IMR-90 (cell line): Measurements from ENCODE around the gene PPM1H. TPM values are rescaled to one million over a fixed set of nuclear protein-coding genes. Genes with fewer than 3 reads are reported as not detected.

Source experiments
- ATAC-seq: fragments of 200-7000 bp; cut with Tn5 transposase; 2 replicates; pipeline ENCODE4 v1.9.1; 2020; ENCODE audit warnings: low read depth, mild to moderate bottlenecking, moderate library complexity
- BruUV-seq: library from RNA; stranded (reverse); fragments of 400-500 nt; replicated peaks from 2 replicates; lab custom pipeline; 2021; lab: Mats Ljungman, UMichigan
- CTCF ChIA-PET: fragments of 300-600 bp; formaldehyde crosslinking; extraction: SDS; loops from one replicate; lab custom pipeline; 2021; ENCODE audit warnings: antibody characterized with exemption; lab: Yijun Ruan, JAX
- POLR2A ChIA-PET: fragments of 300-600 bp; sonication (Branson Sonifier 250); formaldehyde crosslinking; loops from one replicate; lab custom pipeline; 2022; ENCODE audit warnings: antibody characterized with exemption; ENCODE audit not compliant: unreplicated experiment; lab: Charles Lee
- DNase-seq: peaks from one replicate; pipeline ENCODE4 v3.0.0; 2013
- H2AFZ ChIP-seq: replicated peaks from 2 replicates; pipeline ENCODE3; 2013; ENCODE audit warnings: low read length, mild to moderate bottlenecking; ENCODE audit not compliant: poor library complexity
- H2AK5ac ChIP-seq: 2 replicates; pipeline ENCODE4 v1.6.1; 2013; ENCODE audit warnings: low read depth, low read length, inconsistent platforms
- H2AK9ac ChIP-seq: replicated peaks from 2 replicates; pipeline ENCODE3; 2013; ENCODE audit warnings: mild to moderate bottlenecking, low read depth, low read length, moderate library complexity; ENCODE audit not compliant: poor library complexity
- H2BK120ac ChIP-seq: 2 replicates; pipeline ENCODE4 v1.6.1; 2013; ENCODE audit warnings: low read depth, low read length, inconsistent platforms
- H2BK15ac ChIP-seq: 3 replicates; pipeline ENCODE4 v1.6.1; 2013; ENCODE audit warnings: low read depth, low read length, inconsistent platforms
- H2BK20ac ChIP-seq: 2 replicates; pipeline ENCODE4 v1.6.1; 2013; ENCODE audit warnings: low read depth, mild to moderate bottlenecking, inconsistent platforms, low read length, moderate library complexity
- H2BK5ac ChIP-seq: 2 replicates; pipeline ENCODE4 v1.6.1; 2013; ENCODE audit warnings: mild to moderate bottlenecking, low read depth, low read length, inconsistent platforms; ENCODE audit not compliant: poor library complexity, severe bottlenecking
- H3K14ac ChIP-seq: replicated peaks from 2 replicates; pipeline ENCODE4 v1.6.1; 2013; ENCODE audit warnings: low read depth, low read length, inconsistent platforms
- H3K18ac ChIP-seq: 2 replicates; pipeline ENCODE4 v1.6.1; 2013; ENCODE audit warnings: low read depth, low read length, control low read depth
- H3K23ac ChIP-seq: 2 replicates; pipeline ENCODE4 v1.6.1; 2013; ENCODE audit warnings: low read depth, low read length, inconsistent platforms
- H3K27ac ChIP-seq: 2 replicates; pipeline ENCODE4 v1.5.1; 2013; ENCODE audit warnings: mild to moderate bottlenecking, control low read depth, low read length; ENCODE audit not compliant: insufficient read depth
- H3K27me3 ChIP-seq: 2 replicates; pipeline ENCODE4 v1.6.1; 2013; ENCODE audit warnings: low read length; ENCODE audit not compliant: control insufficient read depth, insufficient read depth
- H3K36me3 ChIP-seq: 2 replicates; pipeline ENCODE4 v1.6.1; 2013; ENCODE audit warnings: low read length, mixed read lengths; ENCODE audit not compliant: control insufficient read depth, insufficient read depth
- H3K4ac ChIP-seq: 2 replicates; pipeline ENCODE4 v1.6.1; 2013; ENCODE audit warnings: low read depth, low read length, inconsistent platforms
- H3K4me1 ChIP-seq: 2 replicates; pipeline ENCODE4 v1.6.1; 2013; ENCODE audit warnings: low read length, mixed read lengths; ENCODE audit not compliant: control insufficient read depth, insufficient read depth
- H3K4me2 ChIP-seq: 2 replicates; pipeline ENCODE4 v1.6.1; 2013; ENCODE audit warnings: low read depth, mild to moderate bottlenecking, control low read depth, low read length, moderate library complexity
- H3K4me3 ChIP-seq: 2 replicates; pipeline ENCODE4 v1.5.1; 2013; ENCODE audit warnings: low read depth, mild to moderate bottlenecking, control low read depth, low read length, moderate library complexity; ENCODE audit not compliant: insufficient read depth
- H3K56ac ChIP-seq: 2 replicates; pipeline ENCODE4 v1.6.1; 2013; ENCODE audit warnings: low read length, inconsistent platforms; ENCODE audit not compliant: insufficient read depth; ENCODE audit errors: extremely low read depth
- H3K79me1 ChIP-seq, 2 experiments: 2 replicates each; pipeline ENCODE4 v1.6.1; 2013; ENCODE audit warnings: low read length in 2 of 2, inconsistent platforms in 1 of 2, low read depth in 1 of 2
- H3K9ac ChIP-seq: 2 replicates; pipeline ENCODE4 v1.6.1; 2013; ENCODE audit warnings: low read depth, low read length, control low read depth
- H3K9me1 ChIP-seq: 2 replicates; pipeline ENCODE4 v1.6.1; 2013; ENCODE audit warnings: low read length, inconsistent platforms; ENCODE audit not compliant: insufficient read depth
- H3K9me3 ChIP-seq: 2 replicates; pipeline ENCODE4 v1.6.1; 2013; ENCODE audit warnings: low read length; ENCODE audit not compliant: control insufficient read depth, insufficient read depth
- H4K20me1 ChIP-seq: 2 replicates; pipeline ENCODE4 v1.6.1; 2013; ENCODE audit warnings: low read length, inconsistent platforms; ENCODE audit not compliant: insufficient read depth
- H4K5ac ChIP-seq: 2 replicates; pipeline ENCODE4 v1.6.1; 2013; ENCODE audit warnings: mild to moderate bottlenecking, low read depth, low read length, control low read depth
- H4K8ac ChIP-seq, 2 experiments: 2 replicates each; pipeline ENCODE4 v1.6.1; 2013; ENCODE audit warnings: low read depth in 2 of 2, low read length in 2 of 2, control low read depth in 1 of 2, inconsistent platforms in 1 of 2
- H4K91ac ChIP-seq: 2 replicates; pipeline ENCODE4 v1.6.1; 2013; ENCODE audit warnings: low read depth, low read length, inconsistent platforms; ENCODE audit not compliant: insufficient read depth
- CHD1 ChIP-seq: IDR thresholded peaks from 2 replicates; pipeline ENCODE4 v1.6.1; 2012; ENCODE audit warnings: low read depth, low read length, improper control_type of control experiment
- FOS ChIP-seq: fragments of 150-350 bp; IDR thresholded peaks from 2 replicates; pipeline ENCODE4 v1.6.1; 2016; ENCODE audit warnings: low read depth, low read length
- NFE2L2 ChIP-seq: fragments of 150-350 bp; IDR thresholded peaks from 2 replicates; pipeline ENCODE4 v1.6.1; 2016; ENCODE audit warnings: low read depth, mild to moderate bottlenecking, low read length
- POLR2A ChIP-seq: IDR thresholded peaks from 2 replicates; pipeline ENCODE4 v1.6.1; 2012; ENCODE audit warnings: mild to moderate bottlenecking, low read depth, low read length
- SMC3 ChIP-seq: fragments of 150-350 bp; IDR thresholded peaks from 2 replicates; pipeline ENCODE4 v1.6.1; 2016; ENCODE audit warnings: low read depth, mild to moderate bottlenecking, antibody characterized with exemption, low read length, moderate library complexity
- WGBS, 2 experiments: methylation state at CpG; one replicate each; pipeline versions ENCODE4 v1.1.5 to v1.1.7; 2013; ENCODE audit warnings: missing lambda C conversion rate in 2 of 2; ENCODE audit not compliant: insufficient read length in 1 of 2; ENCODE audit errors: extremely low coverage in 2 of 2; 5-methylcytosine and 5-hydroxymethylcytosine counted together
- dilution Hi-C: fragments of 300-500 bp; cut with HindIII; formaldehyde crosslinking; loops from one replicate; pipeline ENCODE4 v1.14.3; 2018; ENCODE audit warnings: low sequenced_read_pairs; ENCODE audit not compliant: unreplicated experiment
- in situ Hi-C: fragments of 300-500 bp; cut with MboI; formaldehyde crosslinking; loops from 3 replicates; pipeline ENCODE4 v1.14.3; 2019; ENCODE audit warnings: low sequenced_read_pairs, inconsistent platforms, mixed read lengths
- intact Hi-C: fragments of 100-400 bp; cut with micrococcal nuclease; formaldehyde crosslinking; loops from 2 replicates; pipeline ENCODE4 v1.10.0; 2022
- polyA plus RNA-seq, 3 experiments: library from polyadenylated mRNA; depleted of rRNA; stranded (reverse); fragments of >200 nt; gene quantifications; 2 replicates each; pipeline ENCODE4 v1.2.3, GENCODE V29; 2012; ENCODE audit warnings: low replicate concordance in 1 of 3
- total RNA-seq: library from RNA; depleted of rRNA; stranded (reverse); fragments of >200 nt; gene quantifications from 2 replicates; pipeline ENCODE4 v1.2.3, GENCODE V29; 2012
- TF ChIP-seq, protein P1 (sequence below): fragments of 150-350 bp; IDR thresholded peaks from 2 replicates; pipeline ENCODE4 v1.6.1; 2017; ENCODE audit warnings: mild to moderate bottlenecking, antibody characterized with exemption, low read length, low read depth

Gene PPM1H
- total and polyA plus RNA-seq, 2 of the 4 experiments (the other 2 are of a cell fraction) = 0.14 to 0.18 TPM

DNA sequence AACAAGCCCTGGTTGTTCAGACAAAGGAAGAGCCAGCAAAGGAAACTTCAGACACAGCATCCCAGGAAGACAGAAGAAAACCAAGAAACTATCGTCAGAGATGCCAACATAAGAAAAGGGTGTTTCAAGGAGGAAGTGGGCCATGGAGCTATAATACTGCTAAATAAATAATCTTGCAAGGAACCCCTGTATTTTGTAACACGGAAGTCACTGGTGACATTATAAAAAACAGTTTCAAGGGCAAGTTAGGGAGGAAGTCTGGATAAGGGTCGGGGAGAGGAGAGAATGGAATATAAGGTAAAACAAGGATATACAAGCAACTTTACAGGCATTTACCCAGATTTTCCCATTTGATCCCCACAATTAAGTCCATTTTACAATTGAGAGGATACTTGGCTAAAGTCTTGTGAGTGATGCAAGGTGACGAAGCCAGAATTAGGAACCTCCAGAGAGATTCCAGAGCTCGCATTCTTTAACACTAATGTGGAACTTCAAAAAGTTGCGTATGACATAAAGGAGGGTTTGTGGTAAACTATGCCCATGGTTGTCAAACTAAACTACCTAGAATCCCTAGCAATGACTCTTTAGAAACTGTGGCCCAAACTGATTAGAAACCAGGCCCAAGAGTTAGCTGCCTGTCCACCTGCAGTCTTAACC, 46.4 kb downstream of the PPM1H start:
- Histone ChIP-seq H3K9me1 (no peaks in the 10 kb centered on the region), H4K5ac (no peak overlapping the region), H3K79me1 (no peaks in the 10 kb centered on the region), H3K4me3 (no peak overlapping the region), H2BK120ac (no peak overlapping the region), H3K9ac (no peak overlapping the region), H3K9me3 (no peaks in the 10 kb centered on the region), H3K18ac (no peak overlapping the region), H3K36me3 (no peaks in the 10 kb centered on the region), H4K8ac (no peak overlapping the region), H3K27me3 (peaks cover 6% of the 10 kb centered on the region), H2BK15ac (no peak overlapping the region), H3K27ac (no peak overlapping the region), H2AK5ac (no peak overlapping the region), H3K4me1 (no peaks in the 10 kb centered on the region), H4K91ac (no peak overlapping the region), H3K4ac (no peak overlapping the region), H3K14ac (no peak overlapping the region), H2AK9ac (no peak overlapping the region), H2AFZ (no peak overlapping the region), H3K23ac (no peak overlapping the region), H2BK20ac (no peak overlapping the region), H3K4me2 (no peak overlapping the region), H3K56ac (no peak overlapping the region), H2BK5ac (no peak overlapping the region), H4K20me1 (no peaks in the 10 kb centered on the region)
- POLR2A ChIA-PET = no interaction called here
- TF ChIP-seq FOS (no peak), SMC3 (no peak), NFE2L2 (no peak), POLR2A (no peak), CHD1 (no peak)
- TF ChIP-seq, protein P1, sequence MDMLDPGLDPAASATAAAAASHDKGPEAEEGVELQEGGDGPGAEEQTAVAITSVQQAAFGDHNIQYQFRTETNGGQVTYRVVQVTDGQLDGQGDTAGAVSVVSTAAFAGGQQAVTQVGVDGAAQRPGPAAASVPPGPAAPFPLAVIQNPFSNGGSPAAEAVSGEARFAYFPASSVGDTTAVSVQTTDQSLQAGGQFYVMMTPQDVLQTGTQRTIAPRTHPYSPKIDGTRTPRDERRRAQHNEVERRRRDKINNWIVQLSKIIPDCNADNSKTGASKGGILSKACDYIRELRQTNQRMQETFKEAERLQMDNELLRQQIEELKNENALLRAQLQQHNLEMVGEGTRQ = no peak
- no CpG with 5 or more reads among the region's 6 CpGs for WGBS, 2 experiments
- BruUV-seq = no TSS peak
- dilution Hi-C loops = no loop called here
- CTCF ChIA-PET = no interaction called here
- in situ Hi-C loops = no loop called here
- ATAC-seq (no peak), DNase-seq (no peak)
- intact Hi-C loops = no loop called here
